CD14-positive monocyte (primary cell): ENCODE data around the gene SNX21. TPM values are rescaled to one million over a fixed set of nuclear protein-coding genes. Genes with fewer than 3 reads are reported as not detected.
A peak's percentile ranks its signal among the peaks of the same experiment; 100 is the strongest.
"Not testable (repeated sequence)": the region's sequence is repeated elsewhere in the genome, so short reads cannot be mapped to it uniquely, and the experiment has no call there.

Source experiments
- DNase-seq, 3 donors: peaks; one replicate each; pipeline ENCODE4 v3.0.0-alpha.2; 2011 to 2022
- H2AFZ ChIP-seq: 2 replicates; pipeline ENCODE4 v1.6.0; 2012; ENCODE audit warnings: mild to moderate bottlenecking, low read depth, low read length, inconsistent platforms; ENCODE audit not compliant: insufficient read depth, poor library complexity, severe bottlenecking
- H3K27ac ChIP-seq, 2 donors: 1 replicate in 1 of 2; 2 replicates in 1 of 2; pipeline ENCODE4 v1.5.1; 2012 to 2013; ENCODE audit warnings: low read length in 2 of 2, control low read depth in 1 of 2, inconsistent platforms in 1 of 2, low read depth in 1 of 2, mild to moderate bottlenecking in 1 of 2
- H3K27me3 ChIP-seq, 2 donors: one replicate each; pipeline versions ENCODE4 v1.6.0 to v1.6.1; 2011 to 2013; ENCODE audit warnings: low read length in 2 of 2; ENCODE audit not compliant: control insufficient read depth in 2 of 2, insufficient read depth in 2 of 2
- H3K36me3 ChIP-seq, 2 donors: replicated peaks in 1 of 2; 1 replicate in 1 of 2; 2 replicates in 1 of 2; pipeline versions ENCODE4 v1.5.1 to v1.6.1; 2012 to 2013; ENCODE audit warnings: low read length in 2 of 2, control low read depth in 1 of 2, inconsistent platforms in 1 of 2, mild to moderate bottlenecking in 1 of 2; ENCODE audit not compliant: insufficient read depth in 2 of 2, control insufficient read depth in 1 of 2
- H3K4me1 ChIP-seq, 2 donors: 1 replicate in 1 of 2; 2 replicates in 1 of 2; pipeline versions ENCODE4 v1.5.1 to v1.6.1; 2012 to 2013; ENCODE audit warnings: low read length in 2 of 2, control low read depth in 1 of 2, inconsistent platforms in 1 of 2, mild to moderate bottlenecking in 1 of 2, moderate library complexity in 1 of 2; ENCODE audit not compliant: insufficient read depth in 2 of 2, control insufficient read depth in 1 of 2
- H3K4me2 ChIP-seq: replicated peaks from 2 replicates; pipeline ENCODE3; 2012; ENCODE audit warnings: low read length, moderate library complexity, mild to moderate bottlenecking; ENCODE audit not compliant: poor library complexity, severe bottlenecking; ENCODE audit errors: extremely low read depth
- H3K4me3 ChIP-seq, 3 experiments: fragments of 200-600 bp in 1 of 3; sonication (generic) in 1 of 3; replicated peaks in 1 of 3; 1 replicate in 2 of 3; 2 replicates in 1 of 3; pipeline ENCODE4 v1.5.1; 2011 to 2013; ENCODE audit warnings: low read length in 3 of 3, mild to moderate bottlenecking in 3 of 3, control low read depth in 2 of 3, low read depth in 2 of 3, inconsistent platforms in 1 of 3, moderate library complexity in 1 of 3
- H3K79me2 ChIP-seq: 2 replicates; pipeline ENCODE4 v1.6.0; 2012; ENCODE audit warnings: mild to moderate bottlenecking, control low read depth, inconsistent platforms, low read length, moderate library complexity; ENCODE audit not compliant: insufficient read depth
- H3K9ac ChIP-seq: 2 replicates; pipeline ENCODE4 v1.6.0; 2017; ENCODE audit warnings: low read length, mild to moderate bottlenecking; ENCODE audit not compliant: insufficient read depth, poor library complexity, severe bottlenecking
- H3K9me3 ChIP-seq, 2 donors: replicated peaks in 1 of 2; 1 replicate in 1 of 2; 2 replicates in 1 of 2; pipeline versions ENCODE4 v1.5.1 to v1.6.1; 2012 to 2013; ENCODE audit warnings: low read length in 2 of 2, control low read depth in 1 of 2; ENCODE audit not compliant: control insufficient read depth in 1 of 2, insufficient read depth in 1 of 2
- H4K20me1 ChIP-seq: 2 replicates; pipeline ENCODE4 v1.6.0; 2012; ENCODE audit warnings: mild to moderate bottlenecking, low read length, control low read depth, moderate library complexity; ENCODE audit not compliant: insufficient read depth
- H3K27ac Mint-ChIP-seq, 7 donors: one replicate each; pipeline ENCODE4 v1.8.0; 2020; ENCODE audit warnings: mild to moderate bottlenecking in 7 of 7, mixed read lengths in 7 of 7, moderate library complexity in 6 of 7, inconsistent platforms in 2 of 7
- H3K27me3 Mint-ChIP-seq, 3 donors: one replicate each; pipeline ENCODE4 v1.8.0; 2021 to 2022; ENCODE audit warnings: low read depth in 3 of 3, mild to moderate bottlenecking in 3 of 3, mixed read lengths in 3 of 3, moderate library complexity in 3 of 3, inconsistent platforms in 1 of 3
- H3K36me3 Mint-ChIP-seq, 2 donors: one replicate each; pipeline ENCODE4 v1.8.0; 2020; ENCODE audit warnings: mixed read lengths in 2 of 2, inconsistent platforms in 1 of 2, mild to moderate bottlenecking in 1 of 2
- H3K4me1 Mint-ChIP-seq: one replicate; pipeline ENCODE4 v1.8.0; 2020; ENCODE audit warnings: mild to moderate bottlenecking, mixed read lengths
- H3K4me3 Mint-ChIP-seq, 2 donors: one replicate each; pipeline ENCODE4 v1.8.0; 2020; ENCODE audit warnings: mild to moderate bottlenecking in 2 of 2, mixed read lengths in 2 of 2, moderate library complexity in 1 of 2
- H3K9me3 Mint-ChIP-seq, 7 donors: one replicate each; pipeline ENCODE4 v1.8.0; 2020 to 2022; ENCODE audit warnings: mixed read lengths in 7 of 7, mild to moderate bottlenecking in 6 of 7, moderate library complexity in 6 of 7, inconsistent platforms in 2 of 7
- WGBS: methylation state at CpG from one replicate; pipeline ENCODE4 v1.1.5; 2013; ENCODE audit warnings: missing lambda C conversion rate; ENCODE audit not compliant: insufficient coverage; 5-methylcytosine and 5-hydroxymethylcytosine counted together
- intact Hi-C, 2 donors: fragments of 100-400 bp; cut with micrococcal nuclease; formaldehyde crosslinking; loops; one replicate each; pipeline versions ENCODE4 v1.15.0 to v1.15.1; 2023
- polyA plus RNA-seq, 3 donors: library from polyadenylated mRNA; depleted of rRNA in 1 of 3; unstranded in 2 of 3; stranded (reverse) in 1 of 3; fragments of 300-500 nt in 2 of 3; fragments of >200 nt in 1 of 3; fragmentation: Illumina TruSeq in 2 of 3; gene quantifications; 1 replicate in 2 of 3; 2 replicates in 1 of 3; pipeline ENCODE4 v1.2.3, GENCODE V29; 2012 to 2021
- TF ChIP-seq, protein P1 (sequence below): fragments of 200-600 bp; IDR thresholded peaks from one replicate; pipeline ENCODE4 v1.8.0; 2022; ENCODE audit warnings: antibody characterized with exemption, mild to moderate bottlenecking

SNX21 gene
- polyA plus RNA-seq, 3 donors: 11.2 to 16.9 (median 12.7) TPM

DNA sequence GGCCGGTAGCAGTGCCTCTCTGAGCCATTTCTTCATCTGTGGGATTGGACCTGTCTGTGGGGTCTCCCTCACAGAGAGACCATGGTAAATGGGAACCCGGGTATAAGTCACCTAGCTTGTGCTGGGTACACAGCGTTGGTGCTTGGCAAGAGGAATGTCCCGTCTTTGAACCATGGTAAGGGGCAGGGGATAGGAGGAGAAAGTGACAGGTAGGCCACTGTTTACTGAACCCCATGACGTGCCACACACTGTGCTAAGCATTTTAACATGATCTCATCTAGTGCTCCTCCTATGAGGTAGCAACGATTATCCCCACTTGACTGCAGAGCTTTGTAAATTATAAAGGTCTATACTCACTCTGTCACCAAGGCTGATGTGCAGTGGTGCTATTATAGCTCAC, 5.9 kb upstream of the SNX21 start:
- H3K9me3 ChIP-seq: no peaks in the 10 kb centered on the region
- no peak overlapping the region for H3K27ac ChIP-seq
- H3K9me3 Mint-ChIP-seq: peaks cover 0 to 15% (median 5%) of the 10 kb centered on the region in 7 donors
- H3K36me3 ChIP-seq: no peaks in the 10 kb centered on the region
- no peaks in the 10 kb centered on the region for H3K79me2 ChIP-seq
- no peak overlapping the region for H3K4me3 Mint-ChIP-seq
- WGBS: 98% methylated on average over 4 of the region's 6 CpGs
- no peak overlapping the region for H3K9ac ChIP-seq
- H4K20me1 ChIP-seq: no peaks in the 10 kb centered on the region
- no peak overlapping the region for H3K4me3 ChIP-seq
- intact Hi-C loops: no loop called here
- peaks cover 29 to 38% of the 10 kb centered on the region in 2 donors for H3K4me1 ChIP-seq
- DNase-seq: no peak
- H2AFZ ChIP-seq: no peak overlapping the region
- H3K4me2 ChIP-seq: no peak overlapping the region
- H3K36me3 Mint-ChIP-seq: peaks cover 0 to 8% of the 10 kb centered on the region in 2 donors
- peaks cover 27 to 30% (median 29%) of the 10 kb centered on the region in 3 donors for H3K27me3 Mint-ChIP-seq
- peak overlapping the region in 1 of 7 donors; percentile 41 for H3K27ac Mint-ChIP-seq
- peaks cover 43% of the 10 kb centered on the region for H3K4me1 Mint-ChIP-seq
- TF ChIP-seq, protein P1, sequence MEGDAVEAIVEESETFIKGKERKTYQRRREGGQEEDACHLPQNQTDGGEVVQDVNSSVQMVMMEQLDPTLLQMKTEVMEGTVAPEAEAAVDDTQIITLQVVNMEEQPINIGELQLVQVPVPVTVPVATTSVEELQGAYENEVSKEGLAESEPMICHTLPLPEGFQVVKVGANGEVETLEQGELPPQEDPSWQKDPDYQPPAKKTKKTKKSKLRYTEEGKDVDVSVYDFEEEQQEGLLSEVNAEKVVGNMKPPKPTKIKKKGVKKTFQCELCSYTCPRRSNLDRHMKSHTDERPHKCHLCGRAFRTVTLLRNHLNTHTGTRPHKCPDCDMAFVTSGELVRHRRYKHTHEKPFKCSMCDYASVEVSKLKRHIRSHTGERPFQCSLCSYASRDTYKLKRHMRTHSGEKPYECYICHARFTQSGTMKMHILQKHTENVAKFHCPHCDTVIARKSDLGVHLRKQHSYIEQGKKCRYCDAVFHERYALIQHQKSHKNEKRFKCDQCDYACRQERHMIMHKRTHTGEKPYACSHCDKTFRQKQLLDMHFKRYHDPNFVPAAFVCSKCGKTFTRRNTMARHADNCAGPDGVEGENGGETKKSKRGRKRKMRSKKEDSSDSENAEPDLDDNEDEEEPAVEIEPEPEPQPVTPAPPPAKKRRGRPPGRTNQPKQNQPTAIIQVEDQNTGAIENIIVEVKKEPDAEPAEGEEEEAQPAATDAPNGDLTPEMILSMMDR: no peak
- peaks cover 10 to 21% of the 10 kb centered on the region in 2 donors for H3K27me3 ChIP-seq

DNA sequence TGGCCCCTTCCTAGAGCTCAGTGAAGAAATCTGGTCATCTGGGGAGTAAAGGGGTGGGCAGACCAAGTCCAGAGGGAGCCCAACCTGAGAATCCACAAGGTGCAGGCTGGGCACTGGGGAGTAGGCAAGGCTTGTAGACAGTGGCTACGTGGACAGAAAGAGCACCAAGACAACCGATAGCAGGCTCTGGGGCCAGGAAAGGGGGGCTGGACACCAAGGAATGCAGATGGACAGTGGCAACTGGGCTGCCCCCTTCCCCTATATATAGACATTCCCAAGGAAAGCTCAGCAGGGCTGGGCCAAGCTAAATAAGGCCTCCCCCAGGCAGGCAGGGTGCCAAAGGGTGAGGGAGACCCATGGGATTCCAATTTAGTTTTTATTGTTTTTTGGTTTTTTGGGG, 5.0 kb upstream of the SNX21 start:
- H3K27ac Mint-ChIP-seq: no peak overlapping the region
- no peak for DNase-seq

DNA sequence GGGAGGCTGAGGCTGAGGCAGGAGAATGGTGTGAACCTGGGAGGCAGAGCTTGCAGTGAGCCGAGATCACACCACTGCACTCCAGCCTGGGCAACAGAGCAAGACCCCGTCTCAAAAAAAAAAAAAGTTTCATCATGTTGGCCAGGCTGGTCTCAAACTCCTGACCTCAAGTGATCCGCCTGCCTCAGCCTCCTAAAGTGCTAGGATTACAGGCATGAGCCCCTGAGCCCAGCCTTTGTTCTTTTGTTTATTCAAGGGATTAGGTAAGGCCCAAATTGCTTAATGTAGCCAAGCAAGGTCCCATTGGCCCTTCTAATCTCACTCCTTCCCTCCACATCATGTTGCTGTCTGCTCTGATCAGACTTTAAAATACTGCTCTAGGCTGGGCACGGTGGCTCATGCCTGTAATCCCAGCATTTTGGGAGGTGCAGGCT, 3.9 kb upstream of the SNX21 start:
- H3K4me3 ChIP-seq, H2AFZ ChIP-seq, H3K9me3 Mint-ChIP-seq, H3K27ac ChIP-seq, H3K9me3 ChIP-seq, H3K4me3 Mint-ChIP-seq, H3K4me2 ChIP-seq, H3K79me2 ChIP-seq, DNase-seq, H3K36me3 Mint-ChIP-seq, H3K9ac ChIP-seq, H4K20me1 ChIP-seq, H3K27ac Mint-ChIP-seq, H3K27me3 ChIP-seq, intact Hi-C loops, H3K36me3 ChIP-seq: not testable (repeated sequence)
- Mint-ChIP-seq H3K4me1 (peaks cover 39% of the 10 kb centered on the region), H3K27me3 (peaks cover 8 to 10% (median 9%) of the 10 kb centered on the region in 3 donors)
- WGBS: 93% methylated on average over 2 of the region's 4 CpGs
- peaks cover 31 to 39% of the 10 kb centered on the region in 2 donors for H3K4me1 ChIP-seq

More for the DNA sequence above, 5.0 kb upstream of the SNX21 start:
- intact Hi-C loops: no loop called here
- Histone ChIP-seq H3K27me3 (peaks cover under 1 to 13% of the 10 kb centered on the region in 2 donors), H3K4me3 (no peak overlapping the region), H4K20me1 (no peaks in the 10 kb centered on the region), H3K4me1 (peaks cover 32 to 38% of the 10 kb centered on the region in 2 donors), H3K36me3 (no peaks in the 10 kb centered on the region), H3K4me2 (no peak overlapping the region), H3K79me2 (no peaks in the 10 kb centered on the region), H3K27ac (no peak overlapping the region), H2AFZ (no peak overlapping the region), H3K9ac (no peak overlapping the region), H3K9me3 (no peaks in the 10 kb centered on the region)
- Mint-ChIP-seq H3K27me3 (peaks cover 19 to 21% (median 20%) of the 10 kb centered on the region in 3 donors), H3K9me3 (peaks cover 0 to 13% (median 4%) of the 10 kb centered on the region in 7 donors), H3K4me1 (peaks cover 42% of the 10 kb centered on the region), H3K4me3 (no peak overlapping the region), H3K36me3 (peaks cover 0 to 8% of the 10 kb centered on the region in 2 donors)
- TF ChIP-seq, protein P1: no peak
- WGBS: 80% methylated on average over 1 of the region's 2 CpGs
